SK-N-SH (cell line): Measurements from ENCODE around the gene PRDM11. TPM values are rescaled to one million over a fixed set of nuclear protein-coding genes. Genes with fewer than 3 reads are reported as not detected.

Source experiments
- CTCF ChIA-PET: fragments of 300-600, 350-600 bp; formaldehyde crosslinking; extraction: SDS; loops from one replicate; lab custom pipeline; 2021; lab: Yijun Ruan, JAX
- POLR2A ChIA-PET: fragments of 350-600 bp; sonication (Branson Sonifier 250); formaldehyde crosslinking; extraction: SDS; loops from one replicate; lab custom pipeline; 2020; ENCODE audit warnings: antibody characterized with exemption, inconsistent platforms; lab: Yijun Ruan, JAX
- DNase-seq: peaks from one replicate; pipeline ENCODE4 v3.0.0; 2012
- H2AFZ ChIP-seq: fragments of 200-600 bp; sonication (generic); 2 replicates; pipeline ENCODE4 v1.8.1; 2016; ENCODE audit warnings: antibody characterized with exemption, mild to moderate bottlenecking, low read depth
- H3F3A ChIP-seq: fragments of 200-600 bp; sonication (generic); replicated peaks from 2 replicates; pipeline ENCODE3; 2016; ENCODE audit warnings: antibody characterized with exemption, mild to moderate bottlenecking; ENCODE audit not compliant: insufficient read depth
- H3K27ac ChIP-seq, 2 experiments: fragments of 200-500 bp in 1 of 2; fragments of 200-600 bp in 1 of 2; sonication (Bioruptor generic) in 1 of 2; sonication (generic), shearing (Covaris generic) in 1 of 2; 2 replicates each; pipeline versions ENCODE4 v1.5.1 to v1.6.1; 2014 to 2016; ENCODE audit warnings: low read depth in 2 of 2, inconsistent platforms in 1 of 2, low read length in 1 of 2, mild to moderate bottlenecking in 1 of 2, mixed read lengths in 1 of 2
- H3K27me3 ChIP-seq: fragments of 200-600 bp; sonication (generic), shearing (Covaris generic); 2 replicates; pipeline ENCODE4 v1.6.1; 2016; ENCODE audit warnings: mixed run types; ENCODE audit not compliant: insufficient read depth
- H3K36me3 ChIP-seq, 2 experiments: fragments of 200-500 bp in 1 of 2; fragments of 200-600 bp in 1 of 2; sonication (Bioruptor generic) in 1 of 2; sonication (generic) in 1 of 2; replicated peaks in 1 of 2; 2 replicates each; pipeline versions ENCODE3 to v1.5.1; 2014 to 2016; ENCODE audit warnings: low read length in 1 of 2, mild to moderate bottlenecking in 1 of 2; ENCODE audit not compliant: insufficient read depth in 2 of 2, control insufficient read depth in 1 of 2
- H3K4me1 ChIP-seq, 2 experiments: fragments of 200-500 bp in 1 of 2; fragments of 200-600 bp in 1 of 2; sonication (Bioruptor generic) in 1 of 2; sonication (generic), shearing (Covaris generic) in 1 of 2; 2 replicates each; pipeline versions ENCODE4 v1.5.1 to v1.6.1; 2014 to 2016; ENCODE audit warnings: low read depth in 1 of 2, low read length in 1 of 2, mixed run types in 1 of 2; ENCODE audit not compliant: insufficient read depth in 2 of 2, control insufficient read depth in 1 of 2
- H3K4me2 ChIP-seq: fragments of 200-600 bp; sonication (generic), shearing (Covaris generic); 2 replicates; pipeline ENCODE4 v1.6.1; 2017; ENCODE audit warnings: mixed run types
- H3K4me3 ChIP-seq, 2 experiments: fragments of 200-500 bp in 1 of 2; fragments of 200-600 bp in 1 of 2; sonication (Bioruptor generic) in 1 of 2; sonication (generic), shearing (Covaris generic) in 1 of 2; 2 replicates each; pipeline versions ENCODE4 v1.5.1 to v1.8.1; 2014 to 2016; ENCODE audit warnings: low read depth in 2 of 2, inconsistent platforms in 1 of 2, low read length in 1 of 2, mild to moderate bottlenecking in 1 of 2, mixed read lengths in 1 of 2, moderate library complexity in 1 of 2
- H3K79me2 ChIP-seq: fragments of 200-600 bp; sonication (generic); 2 replicates; pipeline ENCODE4 v1.8.1; 2017; ENCODE audit warnings: mild to moderate bottlenecking; ENCODE audit not compliant: insufficient read depth
- H3K9ac ChIP-seq: fragments of 200-600 bp; sonication (generic); 2 replicates; pipeline ENCODE4 v1.6.1; 2017; ENCODE audit warnings: mixed run types
- H3K9me2 ChIP-seq: fragments of 200-600 bp; sonication (generic); 2 replicates; pipeline ENCODE4 v1.6.1; 2017; ENCODE audit warnings: mixed run types
- H3K9me3 ChIP-seq: fragments of 200-600 bp; sonication (generic); 2 replicates; pipeline ENCODE4 v1.6.1; 2017; ENCODE audit warnings: mixed run types, mild to moderate bottlenecking, moderate library complexity
- H4K20me1 ChIP-seq: fragments of 200-600 bp; sonication (generic); 2 replicates; pipeline ENCODE4 v1.6.1; 2017; ENCODE audit warnings: mild to moderate bottlenecking, mixed run types; ENCODE audit not compliant: insufficient read depth
- CTCF ChIP-seq: fragments of 200-600 bp; sonication (generic); IDR thresholded peaks from 2 replicates; pipeline ENCODE4 v1.6.1; 2017; ENCODE audit warnings: antibody characterized with exemption, mild to moderate bottlenecking, moderate library complexity
- EP300 ChIP-seq, 2 experiments: IDR thresholded peaks; 2 replicates each; pipeline versions ENCODE4 v1.4.0 to v1.6.1; 2012; ENCODE audit warnings: borderline replicate concordance in 1 of 2, low read depth in 1 of 2, low read length in 1 of 2
- EZH2phosphoT487 ChIP-seq: fragments of 200-600 bp; sonication (generic); IDR thresholded peaks from 2 replicates; pipeline ENCODE4 v1.6.1; 2017; ENCODE audit warnings: low read depth, mixed run types, mild to moderate bottlenecking, antibody characterized with exemption, moderate library complexity, borderline replicate concordance
- FOSL2 ChIP-seq: IDR thresholded peaks from 2 replicates; pipeline ENCODE4 v1.4.0; 2012; ENCODE audit warnings: low read depth, mild to moderate bottlenecking, moderate library complexity, borderline replicate concordance
- FOXJ3 ChIP-seq: sonication (generic); formaldehyde crosslinking; IDR thresholded peaks from 2 replicates; pipeline ENCODE4 v1.5.1; 2020; ENCODE audit warnings: mild to moderate bottlenecking, missing genetic modification reagents
- FOXM1 ChIP-seq: IDR thresholded peaks from 2 replicates; pipeline ENCODE4 v1.4.0; 2012; ENCODE audit warnings: low read depth, mild to moderate bottlenecking
- GATA2 ChIP-seq: sonication (generic); formaldehyde crosslinking; IDR thresholded peaks from 2 replicates; pipeline ENCODE4 v1.5.0; 2020; ENCODE audit warnings: mild to moderate bottlenecking, missing genetic modification reagents
- IRF3 ChIP-seq: fragments of 150-350 bp; IDR thresholded peaks from 2 replicates; pipeline ENCODE4 v1.6.1; 2016; ENCODE audit warnings: mild to moderate bottlenecking, low read depth, low read length
- NFIC ChIP-seq: IDR thresholded peaks from 2 replicates; pipeline ENCODE4 v1.4.0; 2012; ENCODE audit warnings: borderline replicate concordance
- NRF1 ChIP-seq: IDR thresholded peaks from 2 replicates; pipeline ENCODE4 v1.6.1; 2012; ENCODE audit warnings: low read depth, mild to moderate bottlenecking, low read length
- POLR2AphosphoS5 ChIP-seq: IDR thresholded peaks from 2 replicates; pipeline ENCODE4 v1.6.1; 2012; ENCODE audit warnings: low read depth, low read length
- RAD21 ChIP-seq: IDR thresholded peaks from 2 replicates; pipeline ENCODE4 v1.6.1; 2012; ENCODE audit warnings: mild to moderate bottlenecking, low read length
- RCOR1 ChIP-seq: fragments of 150-350 bp; IDR thresholded peaks from 2 replicates; pipeline ENCODE4 v1.6.1; 2017; ENCODE audit warnings: antibody characterized with exemption, low read length
- REST ChIP-seq: IDR thresholded peaks from 2 replicates; pipeline ENCODE4 v1.6.1; 2012; ENCODE audit warnings: mild to moderate bottlenecking, low read depth, low read length, moderate library complexity
- RFX5 ChIP-seq: IDR thresholded peaks from 2 replicates; pipeline ENCODE4 v1.6.1; 2012; ENCODE audit warnings: mild to moderate bottlenecking, improper control_type of control experiment, low read length
- SIN3A ChIP-seq: IDR thresholded peaks from 2 replicates; pipeline ENCODE4 v1.6.1; 2012; ENCODE audit warnings: low read depth, mild to moderate bottlenecking, low read length, moderate library complexity, borderline replicate concordance
- SMC3 ChIP-seq: IDR thresholded peaks from 2 replicates; pipeline ENCODE4 v1.6.1; 2012; ENCODE audit warnings: low read depth, low read length, improper control_type of control experiment
- TAF1 ChIP-seq: IDR thresholded peaks from 2 replicates; pipeline ENCODE4 v1.6.1; 2012; ENCODE audit warnings: low read depth, mild to moderate bottlenecking, low read length, moderate library complexity, borderline replicate concordance
- TCF12 ChIP-seq: IDR thresholded peaks from 2 replicates; pipeline ENCODE4 v1.4.0; 2012
- WGBS: methylation state at CpG from one replicate; pipeline ENCODE4 v1.1.6; 2017; ENCODE audit warnings: low lambda C conversion rate; 5-methylcytosine and 5-hydroxymethylcytosine counted together
- polyA plus RNA-seq, 3 experiments: library from polyadenylated mRNA; depleted of rRNA; stranded (reverse); fragments of >200 nt; gene quantifications; 2 replicates each; pipeline ENCODE4 v1.2.3, GENCODE V29; 2012

PRDM11 gene
- polyA plus RNA-seq, 1 of the 3 experiments (the other 2 are of a cell fraction), result 4.5 TPM

- POLR2A ChIA-PET, result no interaction called here
- Histone ChIP-seq H3K9me3 (no peaks in the 10 kb centered on the region), H3K27me3 (peaks cover 2% of the 10 kb centered on the region; the same call in 1 of the 2 replicates), H3K4me1 (no peaks in the 10 kb centered on the region), H3K9ac (no peak overlapping the region), H3K36me3 (no peaks in the 10 kb centered on the region), H3K27ac (no peak overlapping the region), H3K79me2 (no peaks in the 10 kb centered on the region), H2AFZ (no peak overlapping the region), H3F3A (no peaks in the 10 kb centered on the region), H3K4me3 (no peak overlapping the region), H3K9me2 (no peaks in the 10 kb centered on the region), H4K20me1 (no peaks in the 10 kb centered on the region), H3K4me2 (no peak overlapping the region)
- CTCF ChIA-PET, result interaction anchor here (0.6 to 1.2 kb wide), 2 partner anchors 346 to 1363 kb away, joined by 3 to 4 read pairs; no protein-coding TSS in a partner anchor
- WGBS, result 57% methylated on average over 6 of the region's 6 CpGs
- DNase-seq, result no peak
- TF ChIP-seq POLR2AphosphoS5, result no peak
- no peak for TF ChIP-seq TCF12
- TF ChIP-seq RCOR1, result no peak
- TF ChIP-seq NRF1, result no peak
- no peak for TF ChIP-seq FOSL2
- TF ChIP-seq FOXM1, result no peak
- no peak for TF ChIP-seq EZH2phosphoT487
- no peak for TF ChIP-seq EP300 (IDR thresholded peaks at IDR 0.05; ENCODE audit: borderline replicate concordance in 1 of 2, low read depth in 1 of 2, low read length in 1 of 2)
- no peak for TF ChIP-seq NFIC
- TF ChIP-seq CTCF, result no peak
- TF ChIP-seq RAD21, result no peak
These were observed 127.1 kb downstream of the PRDM11 start for GRCh38 chr11:45273509-45273908.

GRCh38 chr11:45274206-45274605 lies 127.8 kb downstream of the PRDM11 start:
- DNase-seq, result no peak
- H3K4me3 ChIP-seq, result no peak overlapping the region
- no peaks in the 10 kb centered on the region for H3K4me1 ChIP-seq
- no peaks in the 10 kb centered on the region for H3K9me2 ChIP-seq
- H3K27me3 ChIP-seq, result peaks cover 6% of the 10 kb centered on the region; the same call in 1 of the 2 replicates
- 64% methylated on average over 4 of the region's 4 CpGs for WGBS
- no peaks in the 10 kb centered on the region for H4K20me1 ChIP-seq
- no peak overlapping the region for H3K27ac ChIP-seq
- ChIA-PET POLR2A (no interaction called here), CTCF (interaction anchor here (1.1 kb wide), 1 partner anchor 45 kb away, joined by 3 read pairs; no protein-coding TSS in a partner anchor)
- H3K79me2 ChIP-seq, result no peaks in the 10 kb centered on the region
- no peak overlapping the region for H3K4me2 ChIP-seq
- H3K36me3 ChIP-seq, result no peaks in the 10 kb centered on the region
- TF ChIP-seq NFIC, result no peak
- TF ChIP-seq TAF1, result no peak
- no peak for TF ChIP-seq SIN3A
- TF ChIP-seq REST, result no peak
- no peak for TF ChIP-seq FOSL2
- TF ChIP-seq NRF1, result no peak
- no peak for TF ChIP-seq RCOR1
- no peak for TF ChIP-seq SMC3
- TF ChIP-seq GATA2 (CRISPR knock-in tag), result no peak
- TF ChIP-seq RFX5, result no peak
- no peak for TF ChIP-seq FOXJ3 (CRISPR knock-in tag)
- no peak for TF ChIP-seq IRF3
- H3F3A ChIP-seq, result no peaks in the 10 kb centered on the region
- no peak overlapping the region for H2AFZ ChIP-seq
- H3K9me3 ChIP-seq, result no peaks in the 10 kb centered on the region
- H3K9ac ChIP-seq, result no peak overlapping the region
